ENCODE data around the gene PAAF1.

Gene PAAF1

GRCh38 chr11:73974604-73975478 lies 98.0 kb downstream of the PAAF1 start:
- no peak for DNase-seq

GRCh38 chr11:73975479-73975757 lies 98.6 kb downstream of the PAAF1 start:
- no peak for DNase-seq

GRCh38 chr11:73976451-73977151 lies 99.8 kb downstream of the PAAF1 start:
- no peak for DNase-seq

GRCh38 chr11:73977856-73978519 lies 101.2 kb downstream of the PAAF1 start:
- no peak for DNase-seq

- DNase-seq: no peak
Observed at GRCh38 chr11:73978576-73979086, 101.8 kb downstream of the PAAF1 start.

- DNase-seq: peak; percentile 72
Observed at GRCh38 chr11:73980001-73980961, 103.5 kb downstream of the PAAF1 start.
